HuH-7 (cell line): ENCODE data around the gene WDR35.
"Not testable (repeated sequence)": the region's sequence is repeated elsewhere in the genome, so short reads cannot be mapped to it uniquely, and the experiment has no call there.

Experiments used
- DNase-seq: peaks from one replicate; pipeline ENCODE4 v3.0.0; 2011; ENCODE audit warnings: low spot score

WDR35 gene

DNA sequence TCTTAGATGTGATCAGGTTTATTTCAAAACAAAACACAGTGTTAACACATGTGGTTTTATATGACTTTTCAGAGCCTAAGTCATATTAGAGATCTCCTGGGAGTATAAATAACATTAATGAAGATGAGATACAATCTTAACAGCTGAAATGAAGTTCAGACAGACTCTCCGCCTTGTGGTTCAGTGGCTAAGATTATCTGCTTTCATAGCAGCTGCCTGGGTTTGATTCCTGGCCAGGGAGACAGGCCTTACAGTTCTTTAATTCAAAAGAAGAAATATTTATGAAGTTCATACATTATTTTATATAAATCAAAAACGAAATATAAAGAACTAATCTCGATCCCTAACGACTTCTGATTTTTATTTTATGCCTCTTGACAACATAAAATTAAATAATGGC, 52.9 kb downstream of the WDR35 start:
- no peak for DNase-seq

DNA sequence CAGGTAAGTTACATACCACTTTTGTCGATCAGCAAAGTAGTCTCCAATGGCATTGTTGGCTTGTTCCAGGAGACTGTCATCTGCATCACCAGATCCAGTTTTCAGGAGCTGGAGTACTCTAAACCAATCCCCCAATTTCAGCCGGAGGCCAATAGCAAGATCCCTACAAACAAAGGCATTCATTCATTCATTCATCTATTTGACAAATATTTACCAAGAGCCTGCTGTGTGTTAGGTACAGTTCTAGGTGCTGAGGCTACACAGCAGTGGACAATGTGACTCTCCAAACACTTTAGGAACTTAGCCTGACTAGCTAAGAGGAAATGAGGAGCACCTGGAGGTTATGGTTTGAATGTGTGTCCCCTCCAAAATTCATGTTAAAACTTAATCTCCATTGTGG, 53.7 kb downstream of the WDR35 start:
- DNase-seq: no peak

DNA sequence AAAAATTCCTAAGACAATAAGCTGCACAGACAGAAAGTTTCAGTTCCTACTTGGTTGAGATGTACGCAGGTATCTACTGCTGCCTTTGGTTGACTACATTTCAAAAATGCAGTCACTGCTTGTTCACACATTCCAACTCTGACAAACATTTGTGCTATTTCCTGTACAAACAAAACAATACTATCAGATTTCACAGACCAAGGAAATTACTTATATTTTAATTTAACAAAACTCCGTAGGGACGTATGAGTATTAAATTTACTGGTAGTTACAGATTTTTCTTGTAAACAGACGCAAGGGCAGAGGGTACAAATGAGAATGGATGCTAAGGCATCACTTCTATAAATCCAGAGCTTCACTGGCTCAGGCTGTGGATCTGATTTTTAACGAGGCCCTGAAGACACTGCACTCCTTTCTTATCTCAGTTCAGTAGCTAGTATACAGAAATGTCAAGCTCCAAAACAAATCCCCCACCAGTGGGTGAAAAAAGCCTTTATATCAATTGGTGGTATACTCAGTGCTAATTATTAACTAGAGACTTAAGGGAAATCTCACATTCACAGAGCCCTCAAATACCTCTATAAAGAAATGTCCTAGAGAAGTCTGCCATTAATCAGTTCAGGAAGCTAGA, 56.4 kb downstream of the WDR35 start:
- peak; percentile 30 for DNase-seq

DNA sequence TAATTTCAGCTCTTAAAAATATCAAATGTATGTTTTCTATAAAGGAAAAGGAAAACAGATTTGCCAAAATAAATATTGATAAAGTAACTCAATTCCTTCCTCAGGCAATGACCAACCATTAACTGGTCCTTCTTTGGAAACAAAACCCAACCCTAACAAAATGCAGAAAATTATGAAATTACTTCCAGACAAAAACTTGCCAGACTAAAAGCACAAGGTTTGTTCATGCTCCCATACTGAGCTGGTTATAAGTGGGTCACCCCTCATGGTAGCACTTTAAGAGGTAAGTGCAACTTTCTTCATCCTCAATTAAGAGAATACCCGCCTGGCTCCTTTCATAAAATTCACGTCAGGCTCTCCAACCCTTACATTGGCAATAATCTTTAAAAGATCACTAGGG, 57.0 kb downstream of the WDR35 start:
- no peak for DNase-seq

DNA sequence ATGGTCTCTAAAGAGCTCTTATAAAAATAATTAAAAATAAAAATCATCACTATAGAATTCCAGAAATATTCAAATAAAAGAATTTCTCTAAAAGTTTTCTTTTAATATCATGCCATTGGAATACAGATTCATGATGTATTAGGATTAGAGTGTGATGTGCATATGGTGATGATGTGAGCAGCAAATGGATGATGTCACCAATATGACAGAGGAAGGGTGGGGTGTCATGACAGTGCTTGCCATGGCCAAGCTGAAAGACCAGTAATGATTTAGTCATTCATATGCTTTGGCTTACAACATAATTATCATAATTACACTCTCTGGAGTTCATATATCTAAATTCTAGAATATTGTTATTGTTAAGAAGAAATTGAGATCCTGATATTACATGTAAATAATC, 60.7 kb downstream of the WDR35 start:
- no peak for DNase-seq

DNA sequence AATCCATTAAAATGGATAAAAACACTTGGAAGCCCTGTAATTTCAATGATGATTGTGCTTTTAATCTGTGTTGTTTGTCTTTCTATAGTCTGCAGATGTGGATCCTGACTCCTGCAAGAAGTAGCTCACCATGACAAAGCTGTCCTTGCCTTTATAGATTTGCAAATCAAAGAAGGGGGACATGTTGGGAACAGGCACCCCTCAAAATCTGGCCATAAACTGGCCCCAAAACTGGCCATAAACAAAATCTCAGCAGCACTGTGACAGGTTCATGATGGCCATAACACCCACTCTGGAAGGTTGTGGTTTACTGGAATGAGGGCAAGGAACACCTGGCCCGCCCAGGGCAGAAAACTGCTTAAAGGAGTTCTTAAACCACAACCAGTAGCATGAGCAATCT, 62.1 kb downstream of the WDR35 start:
- DNase-seq: not testable (repeated sequence)

DNA sequence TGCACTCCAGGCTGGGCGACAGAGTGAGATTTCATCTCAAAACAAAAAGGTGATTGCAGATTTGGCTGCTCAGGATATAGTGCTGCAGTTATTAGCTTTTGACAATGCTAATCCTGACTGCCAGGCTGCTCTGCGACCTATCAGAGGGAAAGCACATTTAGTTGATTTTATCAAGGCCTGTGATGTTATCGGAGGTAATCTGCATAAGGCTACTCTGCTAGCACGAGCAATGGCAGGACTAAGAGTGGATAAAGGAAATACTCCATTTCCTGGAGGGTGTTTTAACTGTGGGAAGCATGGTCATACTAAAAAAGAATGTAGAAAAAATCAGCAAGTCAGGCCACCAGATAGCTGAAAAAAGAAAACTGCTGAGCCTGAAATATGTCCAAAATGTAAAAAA, 65.4 kb downstream of the WDR35 start:
- DNase-seq: not testable (repeated sequence)

DNA sequence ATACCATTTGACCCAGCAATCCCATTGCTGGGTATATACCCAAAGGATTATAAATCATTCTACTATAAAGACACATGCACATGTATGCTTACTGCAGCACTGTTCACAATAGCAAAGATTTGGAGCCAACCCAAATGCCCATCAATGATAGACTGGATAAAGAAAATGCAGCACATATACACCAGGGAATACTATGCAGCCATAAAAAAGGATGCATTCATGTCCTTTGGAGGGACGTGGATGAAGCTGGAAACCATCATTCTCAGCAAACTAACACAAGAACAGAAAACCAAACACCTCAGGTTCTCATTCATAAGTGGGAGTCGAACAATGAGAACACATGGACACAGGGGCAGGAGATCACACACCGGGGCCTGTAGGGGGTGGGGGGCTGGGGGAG, 67.7 kb downstream of the WDR35 start:
- not testable (repeated sequence) for DNase-seq

DNA sequence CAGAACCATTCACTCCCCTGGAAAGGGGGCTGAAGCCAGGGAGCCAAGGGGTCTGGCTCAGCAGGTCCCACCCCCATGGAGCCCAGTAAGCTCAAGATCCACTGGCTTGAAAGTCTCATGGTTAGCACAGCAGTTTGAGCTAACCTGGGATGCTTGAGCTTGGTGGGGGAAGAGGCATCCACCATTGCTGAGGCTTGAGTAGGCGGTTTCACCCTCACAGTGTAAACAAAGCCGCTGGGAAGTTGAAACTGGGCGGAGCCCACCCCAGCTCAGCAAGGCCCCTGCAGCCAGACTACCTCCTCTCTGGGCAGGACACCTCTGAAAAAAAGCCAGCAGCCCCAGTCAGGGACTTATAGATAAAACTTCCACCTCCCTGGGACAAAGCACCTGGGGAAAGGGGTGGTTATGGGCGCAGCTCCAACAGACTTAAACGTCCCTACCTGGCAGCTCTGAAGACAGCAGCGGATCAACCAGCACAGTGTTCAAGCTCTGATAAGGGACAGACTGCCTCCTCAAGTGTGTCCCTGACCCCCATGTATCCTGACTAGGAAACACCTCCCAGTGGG, 73.4 kb downstream of the WDR35 start:
- no peak for DNase-seq

DNA sequence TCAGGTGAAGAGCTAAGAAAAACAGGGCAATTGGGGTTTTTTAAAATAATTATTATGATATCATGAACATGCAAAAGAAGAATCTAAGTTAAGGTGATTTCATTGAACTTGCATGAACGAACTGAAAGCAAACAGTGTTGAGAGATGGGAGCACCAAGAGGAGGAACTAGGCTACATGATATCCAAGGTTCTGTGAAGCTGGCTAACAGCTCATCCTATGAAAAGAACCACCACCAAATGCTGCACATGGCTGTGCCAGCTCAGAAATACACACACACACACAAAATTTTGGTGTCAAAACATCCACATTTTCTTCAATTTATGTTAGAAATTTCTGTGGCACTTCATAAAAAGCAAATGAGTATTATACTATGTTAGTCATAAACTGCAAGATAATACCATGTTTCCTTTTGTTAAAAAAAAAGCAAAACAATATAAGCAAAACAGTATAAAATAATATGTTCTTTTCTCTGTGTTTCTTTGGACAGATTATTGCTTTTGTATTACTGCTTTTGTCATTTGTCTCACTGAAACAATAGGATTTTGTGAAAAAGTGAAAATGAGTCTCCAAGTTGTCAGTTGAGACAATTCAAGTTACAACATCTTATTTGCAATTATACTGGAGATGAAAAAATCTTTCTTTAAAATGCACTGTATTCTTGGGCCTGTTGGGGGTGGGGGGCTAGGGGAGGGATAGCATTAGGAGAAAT, 75.5 kb downstream of the WDR35 start:
- no peak for DNase-seq

DNA sequence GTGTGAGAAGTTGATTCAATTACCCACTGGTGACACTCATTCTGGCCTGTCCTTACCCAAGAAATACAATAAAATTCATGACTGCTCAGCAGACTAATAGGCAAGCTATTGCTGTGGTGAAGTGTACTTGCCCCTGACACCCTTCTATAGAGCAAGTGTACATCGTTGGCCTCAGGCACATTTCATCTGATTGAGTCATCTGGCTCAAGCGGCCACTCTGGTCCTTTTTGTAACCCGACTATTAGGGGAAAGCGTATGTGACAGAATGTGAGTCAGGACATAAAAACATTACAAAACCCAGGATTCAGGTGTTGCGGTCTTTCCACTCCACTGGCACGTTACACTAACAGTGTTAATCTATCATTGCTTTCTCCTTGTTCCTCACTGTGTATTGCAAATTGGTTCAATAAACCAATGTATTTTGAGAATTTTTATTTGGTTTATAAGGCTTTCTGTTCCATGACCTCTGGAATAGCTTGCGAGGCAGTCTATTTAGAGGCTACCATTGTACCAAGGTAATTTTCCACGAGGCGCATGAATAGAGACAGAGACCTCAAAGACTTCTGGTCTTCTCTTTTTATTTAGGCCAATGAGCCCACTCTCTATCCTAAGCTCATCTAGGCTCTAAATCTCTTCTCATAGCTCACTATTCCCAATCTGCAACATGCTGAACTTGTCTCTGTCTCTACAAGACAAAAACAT, 77.9 kb downstream of the WDR35 start:
- no peak for DNase-seq

DNA sequence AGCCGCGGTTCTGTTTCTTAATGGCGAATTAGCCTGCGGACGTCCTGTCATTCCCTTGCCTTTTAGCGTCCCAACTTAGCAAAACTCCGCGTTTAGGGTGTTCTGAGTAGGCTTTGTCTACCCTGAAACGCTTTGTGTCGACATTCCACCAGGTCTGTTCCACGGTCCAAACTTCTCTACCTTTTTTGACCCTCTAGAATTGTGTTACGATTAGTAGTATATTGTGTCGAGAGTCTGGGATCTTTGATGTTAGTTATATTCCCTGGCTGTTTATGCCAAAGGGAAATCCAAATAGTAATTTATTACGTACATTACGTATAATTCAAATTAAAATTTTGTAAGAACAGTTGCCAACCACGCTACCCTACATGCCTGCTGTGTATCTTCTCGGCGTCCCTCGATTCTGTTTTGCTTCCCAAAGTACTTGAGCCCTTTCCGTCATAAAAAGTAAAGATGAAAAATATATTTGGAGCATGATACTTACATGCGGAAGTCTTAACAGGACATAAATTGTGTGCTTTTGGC, 87.6 kb downstream of the WDR35 start:
- no peak for DNase-seq

DNA sequence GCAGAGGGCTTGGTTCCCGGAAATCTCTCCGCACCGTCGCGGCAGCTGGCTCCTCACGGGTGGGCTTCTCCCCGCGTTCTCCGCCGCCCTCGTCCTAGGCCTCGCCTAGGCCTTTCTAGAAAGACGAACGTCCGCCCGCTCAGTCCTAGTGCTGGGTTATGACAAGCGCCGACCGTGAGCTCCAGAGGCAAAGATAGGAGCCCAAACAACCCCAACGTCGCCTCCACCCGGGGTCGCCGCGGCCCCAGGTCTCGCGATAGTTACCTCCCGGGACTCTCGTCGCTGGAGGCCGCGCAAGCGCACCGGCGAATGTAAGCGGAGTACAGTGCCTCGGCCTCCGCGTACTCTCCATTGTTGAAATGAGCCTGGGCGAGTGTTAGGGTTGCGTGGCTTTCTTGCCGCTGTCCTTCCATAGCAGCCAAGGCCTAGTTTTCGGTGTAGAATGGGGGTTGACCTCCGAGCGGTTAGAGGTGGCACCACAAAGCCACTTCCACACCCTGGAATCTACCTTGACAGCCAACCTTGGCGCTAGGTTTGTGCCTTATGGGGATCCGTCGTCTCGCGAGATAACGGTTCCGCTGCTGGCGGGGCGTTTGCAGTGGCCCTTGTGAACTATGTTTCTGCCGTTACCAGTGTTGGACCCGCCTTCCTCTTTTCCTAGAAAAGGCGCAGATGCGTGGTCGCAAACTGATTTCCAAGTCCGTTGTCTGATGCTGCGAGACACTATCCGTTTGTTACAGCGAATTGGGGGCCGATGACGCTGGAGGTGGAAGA, 88.3 kb downstream of the WDR35 start, which contains the start of gene TTC32:
Gene TTC32 (minus strand): TSS at position 542 of the 774 bp plus-strand sequence. CDS start 129 bp downstream, at position 413.
- peak; percentile 88 for DNase-seq

DNA sequence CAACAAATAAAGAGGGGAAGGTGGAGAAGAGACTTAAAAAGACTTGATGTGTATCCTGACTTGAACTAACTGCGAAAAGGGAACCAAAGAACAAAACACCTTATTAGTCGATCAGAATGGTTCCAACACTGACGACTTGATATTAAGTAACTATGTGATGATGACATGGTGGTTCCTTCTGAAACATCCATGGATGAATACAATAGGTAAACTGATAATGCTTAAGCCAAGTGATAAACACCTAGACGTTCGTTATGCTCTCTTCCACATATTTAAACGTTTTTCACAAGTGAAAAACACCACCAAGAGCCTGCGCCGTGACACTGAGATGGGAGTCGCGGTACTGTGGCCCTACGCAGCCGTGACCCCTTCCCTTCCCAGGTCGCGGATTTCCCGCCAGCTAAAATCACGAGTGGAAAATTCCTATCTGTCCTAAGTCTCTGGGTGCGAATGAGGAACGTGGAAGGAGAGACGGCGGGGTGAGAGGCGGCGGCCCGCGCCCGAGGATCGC, 88.9 kb downstream of the WDR35 start:
- no peak for DNase-seq

DNA sequence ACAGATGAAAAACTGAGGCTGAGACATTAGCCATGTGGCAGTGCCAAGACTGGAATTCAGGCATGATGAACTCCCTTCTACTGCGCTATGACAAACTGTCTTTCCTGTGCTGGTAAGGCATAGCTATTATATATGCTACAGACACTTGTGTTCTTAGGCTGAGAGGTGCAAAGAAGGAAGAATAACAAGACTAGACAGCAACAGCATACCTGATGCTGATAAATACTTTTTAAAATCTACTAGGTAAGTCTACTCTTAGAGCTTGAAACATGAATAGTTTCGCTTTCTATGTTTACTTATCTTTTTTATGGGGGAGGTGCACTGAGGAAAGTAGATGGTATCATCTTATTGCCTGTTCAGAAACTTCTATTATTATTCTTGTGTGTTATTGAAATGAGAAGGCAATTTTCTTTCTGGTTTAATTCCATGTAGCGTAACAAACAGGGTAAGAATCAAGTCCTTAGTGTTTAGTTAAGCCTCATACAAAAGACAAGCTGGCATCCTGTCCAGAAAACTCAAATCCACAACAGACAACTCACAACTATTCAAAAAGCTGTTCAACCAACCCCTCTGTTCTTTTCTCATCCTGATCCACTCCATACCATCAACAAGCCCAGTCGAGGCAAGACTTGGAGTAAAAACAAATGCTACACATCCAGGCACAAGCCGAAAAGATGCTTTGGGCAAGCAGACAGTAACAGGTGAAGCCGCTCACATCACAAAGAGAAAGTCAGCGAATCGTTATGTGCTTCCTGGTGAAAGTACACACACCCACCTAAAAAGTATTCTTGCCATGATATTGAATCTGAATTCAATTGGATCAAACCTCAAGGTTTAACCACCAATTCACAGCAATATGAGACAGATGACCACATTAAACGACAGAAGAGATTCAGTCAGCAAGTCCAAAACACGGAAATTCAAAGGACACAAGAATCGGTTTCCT, 89.6 kb downstream of the WDR35 start:
- DNase-seq: no peak

DNA sequence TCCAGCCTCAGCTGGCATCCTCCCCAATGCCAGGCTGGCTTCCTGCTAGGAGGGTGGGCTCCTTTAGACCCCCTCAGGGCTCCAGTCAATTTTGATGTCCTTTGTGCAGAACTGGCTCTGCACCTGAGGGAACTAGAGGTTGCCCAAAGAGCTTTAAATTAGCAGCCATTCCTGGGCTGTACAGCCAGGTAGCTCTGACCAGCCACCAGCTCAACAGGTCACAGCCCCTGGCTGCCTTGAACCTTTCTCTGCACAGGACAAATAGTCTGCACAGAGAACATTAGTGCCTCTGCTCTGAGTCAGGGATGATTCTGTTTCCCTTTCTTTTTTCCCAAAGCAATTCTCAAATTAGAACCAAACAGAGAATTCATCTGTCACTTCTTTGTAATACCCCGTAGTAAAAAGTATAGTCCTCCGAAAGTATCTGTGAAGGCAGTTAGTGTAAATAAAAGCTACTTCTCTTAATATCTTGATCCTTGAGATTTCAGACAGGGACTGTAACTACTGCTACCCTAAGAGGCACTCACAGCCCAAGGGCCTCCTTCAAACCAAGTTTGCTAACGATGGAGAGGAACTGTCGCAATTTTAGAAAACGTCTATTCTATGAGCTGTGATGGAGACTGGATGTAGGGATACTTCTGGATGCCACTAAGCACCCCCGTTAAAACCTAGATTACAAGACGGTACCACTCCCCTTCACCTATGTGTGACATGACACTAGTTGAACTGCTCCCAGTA, 91.1 kb downstream of the WDR35 start:
- no peak for DNase-seq

DNA sequence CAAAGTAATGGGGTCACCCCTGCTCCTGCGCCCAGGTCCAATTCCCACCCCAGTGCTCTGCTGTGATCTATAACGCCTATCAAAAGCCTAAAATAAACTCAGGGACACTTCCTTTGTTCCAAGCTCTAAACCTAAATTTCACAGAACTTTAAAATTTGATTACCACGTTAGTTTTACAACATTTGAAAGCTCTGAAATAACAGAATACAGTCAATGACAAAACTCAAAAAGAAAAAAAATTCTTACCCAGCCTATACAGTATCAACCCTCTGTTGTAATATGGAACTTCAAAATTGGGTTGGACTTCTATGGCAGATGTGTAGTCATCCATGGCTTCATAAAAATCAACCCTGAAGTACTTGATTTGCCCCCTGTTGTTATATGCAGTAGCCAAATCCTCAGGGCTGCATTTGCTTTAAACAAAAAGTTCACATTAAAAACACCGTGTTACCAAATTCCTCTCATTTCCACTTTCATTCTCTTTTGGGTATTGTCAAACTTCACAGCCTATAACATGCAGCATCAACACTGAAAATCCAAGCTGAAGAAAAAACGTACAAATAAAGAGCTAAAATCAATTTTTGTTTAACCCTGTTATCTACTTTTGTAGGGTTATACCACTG, 92.2 kb downstream of the WDR35 start:
- no peak for DNase-seq

DNA sequence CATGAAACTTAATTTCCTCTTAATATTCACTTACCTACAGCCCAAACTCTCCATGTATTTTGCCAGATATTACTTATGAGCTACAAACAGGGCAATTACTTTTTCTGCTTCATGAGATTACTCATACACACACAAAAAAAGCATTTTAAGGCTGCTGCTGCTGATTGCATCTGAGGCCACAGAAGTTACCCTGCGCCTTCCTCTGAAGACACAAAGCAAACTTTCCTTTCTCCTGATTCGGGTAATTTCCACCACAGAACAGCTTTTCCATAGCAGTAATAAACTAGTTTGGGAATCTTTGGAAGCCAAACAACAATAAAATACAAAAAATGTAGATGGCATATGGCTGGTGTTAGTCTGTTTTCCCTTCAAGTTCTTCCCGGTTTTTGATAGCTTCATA, 94.4 kb downstream of the WDR35 start:
- DNase-seq: no peak

DNA sequence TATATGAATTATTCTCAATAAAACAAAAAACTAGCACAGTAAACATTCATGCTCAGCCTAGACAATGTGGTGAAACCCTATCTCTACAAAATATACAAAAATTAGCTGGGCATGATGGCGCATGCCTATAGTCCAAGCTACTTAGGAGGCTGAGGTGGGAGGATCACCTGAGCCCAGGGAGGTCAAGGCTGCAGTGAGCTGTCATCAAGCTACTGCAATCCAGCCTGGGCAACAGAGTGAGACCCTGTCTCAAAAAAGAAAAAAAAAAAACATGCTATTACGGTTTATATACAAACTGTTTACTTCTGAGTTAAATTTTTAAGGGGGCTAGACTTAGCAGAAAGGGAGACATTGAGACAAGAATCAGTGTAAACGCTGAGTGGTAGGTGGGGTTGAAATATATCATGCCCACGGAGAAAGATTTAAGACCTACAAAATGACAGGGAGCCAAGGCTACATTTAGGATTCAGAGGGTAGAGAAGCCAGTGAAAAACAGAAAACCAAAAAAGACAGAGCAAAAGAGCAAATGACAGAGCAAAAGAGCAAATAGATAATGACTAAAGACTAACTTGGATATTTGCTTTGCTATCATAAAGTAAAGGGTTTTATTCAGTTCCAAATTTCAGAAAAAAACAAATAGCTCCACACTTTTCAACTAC, 95.6 kb downstream of the WDR35 start:
- DNase-seq: no peak
